Endothelial cell of umbilical vein (primary cell): ENCODE results near the gene SSH2. TPM values are rescaled to one million over a fixed set of nuclear protein-coding genes. Genes with fewer than 3 reads are reported as not detected.

Experiments used
- BruUV-seq: library from RNA; stranded (reverse); fragments of 400-500 nt; replicated peaks from 2 replicates; lab custom pipeline; 2021; lab: Mats Ljungman, UMichigan
- CTCF ChIA-PET: fragments of 300-600, 350-600 bp; sonication (Branson Sonifier 250); formaldehyde crosslinking; loops from one replicate; lab custom pipeline; 2021; ENCODE audit warnings: antibody characterized with exemption, inconsistent platforms; lab: Charles Lee
- POLR2A ChIA-PET: fragments of 300-600, 350-600 bp; sonication (Branson Sonifier 250); formaldehyde crosslinking; loops from one replicate; lab custom pipeline; 2021; ENCODE audit warnings: antibody characterized with exemption, inconsistent platforms; lab: Charles Lee
- DNase-seq: peaks from one replicate; pipeline ENCODE4 v3.0.0-alpha.2; 2011; ENCODE audit warnings: low read depth, low spot score
- FAIRE-seq: peaks from 2 replicates; lab custom pipeline; 2011; peaks lifted over from hg19 to GRCh38; lab: Jason Lieb, UNC
- H2AFZ ChIP-seq: 2 replicates; pipeline ENCODE4 v1.6.0; 2012; ENCODE audit warnings: low read depth, low read length, control low read depth, inconsistent platforms
- H3K27ac ChIP-seq: 2 replicates; pipeline ENCODE4 v1.5.1; 2011; ENCODE audit warnings: low read depth, mild to moderate bottlenecking, control low read depth, low read length, moderate library complexity; ENCODE audit not compliant: insufficient read depth
- H3K27me3 ChIP-seq, 2 experiments: 2 replicates each; pipeline versions ENCODE4 v1.6.0 to v1.6.1; 2011; ENCODE audit warnings: low read length in 2 of 2, mixed read lengths in 1 of 2; ENCODE audit not compliant: control insufficient read depth in 2 of 2, insufficient read depth in 2 of 2
- H3K36me3 ChIP-seq, 2 experiments: 2 replicates in 1 of 2; 3 replicates in 1 of 2; pipeline ENCODE4 v1.5.1; 2011; ENCODE audit warnings: low read length in 2 of 2, mild to moderate bottlenecking in 1 of 2, moderate library complexity in 1 of 2; ENCODE audit not compliant: control insufficient read depth in 2 of 2, insufficient read depth in 2 of 2; ENCODE audit errors: extremely low read depth in 1 of 2
- H3K4me1 ChIP-seq: 3 replicates; pipeline ENCODE4 v1.5.1; 2011; ENCODE audit warnings: mild to moderate bottlenecking, low read length; ENCODE audit not compliant: control insufficient read depth, insufficient read depth; ENCODE audit errors: extremely low read depth
- H3K4me2 ChIP-seq: 2 replicates; pipeline ENCODE4 v1.6.1; 2011; ENCODE audit warnings: low read length, control low read depth, mixed read lengths; ENCODE audit not compliant: insufficient read depth
- H3K4me3 ChIP-seq, 3 experiments: fragments of 200-600 bp in 1 of 3; sonication (generic), shearing (Covaris generic) in 1 of 3; replicated peaks in 1 of 3; 2 replicates each; pipeline ENCODE4 v1.5.1; 2011 to 2016; ENCODE audit warnings: control low read depth in 3 of 3, low read length in 3 of 3, mild to moderate bottlenecking in 2 of 3, inconsistent platforms in 1 of 3, low read depth in 1 of 3, moderate library complexity in 1 of 3; ENCODE audit not compliant: insufficient read depth in 1 of 3
- H3K79me2 ChIP-seq: 2 replicates; pipeline ENCODE4 v1.6.0; 2012; ENCODE audit warnings: low read length, inconsistent platforms; ENCODE audit not compliant: control insufficient read depth, insufficient read depth
- H3K9ac ChIP-seq: replicated peaks from 2 replicates; pipeline ENCODE3; 2011; ENCODE audit warnings: low read length, control low read depth; ENCODE audit not compliant: insufficient read depth; ENCODE audit errors: extremely low read depth
- H3K9me1 ChIP-seq: replicated peaks from 3 replicates; pipeline ENCODE4 v1.6.0; 2011; ENCODE audit warnings: mild to moderate bottlenecking, low read length; ENCODE audit not compliant: control insufficient read depth, insufficient read depth; ENCODE audit errors: extremely low read depth
- H3K9me3 ChIP-seq: replicated peaks from 2 replicates; pipeline ENCODE4 v1.5.1; 2012; ENCODE audit warnings: low read length, inconsistent platforms; ENCODE audit not compliant: control insufficient read depth, insufficient read depth
- H4K20me1 ChIP-seq: replicated peaks from 2 replicates; pipeline ENCODE3; 2011; ENCODE audit warnings: mild to moderate bottlenecking, low read length; ENCODE audit not compliant: control insufficient read depth, insufficient read depth; ENCODE audit errors: extremely low read depth
- EZH2 ChIP-seq: IDR thresholded peaks from 2 replicates; pipeline ENCODE4 v1.6.1; 2012; ENCODE audit warnings: borderline replicate concordance, low read depth, mild to moderate bottlenecking, moderate library complexity, low read length, inconsistent platforms; ENCODE audit not compliant: severe bottlenecking
- FOS ChIP-seq: IDR thresholded peaks from 2 replicates; pipeline ENCODE4 v1.6.1; 2011; ENCODE audit warnings: mild to moderate bottlenecking, low read length, moderate library complexity, borderline replicate concordance; ENCODE audit not compliant: insufficient read depth
- GATA2 ChIP-seq: IDR thresholded peaks from 2 replicates; pipeline ENCODE4 v1.7.0; 2011; ENCODE audit warnings: low read depth, mild to moderate bottlenecking, moderate library complexity, mixed read lengths, low read length; ENCODE audit not compliant: insufficient read length, insufficient read depth
- JUN ChIP-seq: IDR thresholded peaks from 2 replicates; pipeline ENCODE4 v1.6.1; 2011; ENCODE audit warnings: borderline replicate concordance, low read depth; ENCODE audit not compliant: insufficient read length, insufficient read depth
- MYC ChIP-seq: IDR thresholded peaks from one replicate; pipeline ENCODE4 v1.6.1; 2011; ENCODE audit warnings: mild to moderate bottlenecking, low read depth, low read length
- POLR2A ChIP-seq: IDR thresholded peaks from 2 replicates; pipeline ENCODE4 v1.6.1; 2012; ENCODE audit warnings: low read depth, mild to moderate bottlenecking, control low read depth, low read length
- POLR2AphosphoS5 ChIP-seq: IDR thresholded peaks from 2 replicates; pipeline ENCODE4 v1.6.1; 2012; ENCODE audit warnings: low read depth, mild to moderate bottlenecking, control low read depth, low read length, moderate library complexity; ENCODE audit not compliant: insufficient read depth
- dilution Hi-C: fragments of 300-500 bp; cut with MboI; formaldehyde crosslinking; loops from one replicate; pipeline ENCODE4 v1.15.0; 2019; ENCODE audit warnings: low sequenced_read_pairs; ENCODE audit not compliant: extremely low pct_ligation_motif_present
- intact Hi-C: fragments of 100-400 bp; cut with micrococcal nuclease; formaldehyde crosslinking; loops from one replicate; pipeline ENCODE4 v1.10.0; 2022
- polyA plus RNA-seq, 4 experiments: library from polyadenylated mRNA; depleted of rRNA in 3 of 4; stranded (reverse) in 3 of 4; unstranded in 1 of 4; fragments of >200 nt; gene quantifications; 2 replicates each; pipeline versions ENCODE4 v1.2.1 to v1.2.3, GENCODE V29; 2011 to 2012; ENCODE audit warnings: missing spikeins in 1 of 4
- total RNA-seq: library from RNA; stranded (reverse); gene quantifications from 2 replicates; pipeline ENCODE4 v1.2.3, GENCODE V29; 2021
- TF ChIP-seq, protein P1 (sequence below): IDR thresholded peaks from 2 replicates; pipeline ENCODE4 v1.6.1; 2011; ENCODE audit not compliant: insufficient read depth, insufficient read length
- TF ChIP-seq, protein P2 (sequence below), 2 donors: IDR thresholded peaks; 1 replicate in 1 of 2; 2 replicates in 1 of 2; pipeline ENCODE4 v1.5.1; 2011; ENCODE audit warnings: low read length in 2 of 2, mild to moderate bottlenecking in 2 of 2, moderate library complexity in 2 of 2, control low read depth in 1 of 2, inconsistent platforms in 1 of 2, low read depth in 1 of 2; ENCODE audit not compliant: insufficient read depth in 1 of 2; ENCODE audit errors: extremely low read depth in 1 of 2

SSH2 gene
- total and polyA plus RNA-seq, 2 donors (not counting 3 experiments of a cell fraction or from before 2014, with no cell fraction given) = 24.6 to 60.9 TPM

- TF ChIP-seq EZH2 = no peak
- TF ChIP-seq FOS = no peak
- TF ChIP-seq GATA2 = no peak
- TF ChIP-seq MYC = no peak
- TF ChIP-seq JUN = no peak
- TF ChIP-seq, protein P1, sequence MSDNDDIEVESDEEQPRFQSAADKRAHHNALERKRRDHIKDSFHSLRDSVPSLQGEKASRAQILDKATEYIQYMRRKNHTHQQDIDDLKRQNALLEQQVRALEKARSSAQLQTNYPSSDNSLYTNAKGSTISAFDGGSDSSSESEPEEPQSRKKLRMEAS = no peak
- TF ChIP-seq, protein P2, sequence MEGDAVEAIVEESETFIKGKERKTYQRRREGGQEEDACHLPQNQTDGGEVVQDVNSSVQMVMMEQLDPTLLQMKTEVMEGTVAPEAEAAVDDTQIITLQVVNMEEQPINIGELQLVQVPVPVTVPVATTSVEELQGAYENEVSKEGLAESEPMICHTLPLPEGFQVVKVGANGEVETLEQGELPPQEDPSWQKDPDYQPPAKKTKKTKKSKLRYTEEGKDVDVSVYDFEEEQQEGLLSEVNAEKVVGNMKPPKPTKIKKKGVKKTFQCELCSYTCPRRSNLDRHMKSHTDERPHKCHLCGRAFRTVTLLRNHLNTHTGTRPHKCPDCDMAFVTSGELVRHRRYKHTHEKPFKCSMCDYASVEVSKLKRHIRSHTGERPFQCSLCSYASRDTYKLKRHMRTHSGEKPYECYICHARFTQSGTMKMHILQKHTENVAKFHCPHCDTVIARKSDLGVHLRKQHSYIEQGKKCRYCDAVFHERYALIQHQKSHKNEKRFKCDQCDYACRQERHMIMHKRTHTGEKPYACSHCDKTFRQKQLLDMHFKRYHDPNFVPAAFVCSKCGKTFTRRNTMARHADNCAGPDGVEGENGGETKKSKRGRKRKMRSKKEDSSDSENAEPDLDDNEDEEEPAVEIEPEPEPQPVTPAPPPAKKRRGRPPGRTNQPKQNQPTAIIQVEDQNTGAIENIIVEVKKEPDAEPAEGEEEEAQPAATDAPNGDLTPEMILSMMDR (IDR thresholded peaks at IDR 0.05; ENCODE audit: extremely low read depth in 1 of 2, insufficient read depth in 1 of 2, low read depth in 1 of 2, low read length in 2 of 2) = no peak
- TF ChIP-seq POLR2AphosphoS5 = no peak
- no peak for TF ChIP-seq POLR2A
- CTCF ChIA-PET = no interaction called here
- no peaks in the 10 kb centered on the region for H4K20me1 ChIP-seq
- BruUV-seq = no TSS peak
- H3K4me2 ChIP-seq = no peak overlapping the region
- no peaks in the 10 kb centered on the region for H3K9me3 ChIP-seq
- no peaks in the 10 kb centered on the region for H3K27me3 ChIP-seq
- FAIRE-seq (no peak), DNase-seq (no peak)
- no peak overlapping the region for H3K9ac ChIP-seq
- H3K79me2 ChIP-seq = no peaks in the 10 kb centered on the region
- no peaks in the 10 kb centered on the region for H3K9me1 ChIP-seq
- H3K4me3 ChIP-seq = no peak overlapping the region
- H3K36me3 ChIP-seq = no peaks in the 10 kb centered on the region
- H2AFZ ChIP-seq = no peak overlapping the region
- intact Hi-C loops = no loop called here
- dilution Hi-C loops = no loop called here
- no peak overlapping the region for H3K27ac ChIP-seq
- H3K4me1 ChIP-seq = peaks cover 8% of the 10 kb centered on the region
- POLR2A ChIA-PET = no interaction called here
Observed at GRCh38 chr17:29945281-29945680, 15.3 kb upstream of the SSH2 start.
